Neural progenitor cell (in vitro differentiated cells): ENCODE data around the gene KMT2C. TPM values are rescaled to one million over a fixed set of nuclear protein-coding genes. Genes with fewer than 3 reads are reported as not detected.

Source experiments
- DNase-seq: peaks from one replicate; pipeline ENCODE4 v3.0.0-alpha.2; 2016; ENCODE audit warnings: low spot score
- H2AFZ ChIP-seq: fragments of 200-600 bp; sonication (generic); replicated peaks from 2 replicates; pipeline ENCODE4 v1.6.1; 2016; ENCODE audit warnings: antibody characterized with exemption
- H3F3A ChIP-seq: fragments of 200-600 bp; sonication (generic); 2 replicates; pipeline ENCODE4 v1.6.1; 2016; ENCODE audit warnings: antibody characterized with exemption, low read depth
- H3K27ac ChIP-seq: fragments of 200-600 bp; sonication (generic); 2 replicates; pipeline ENCODE4 v1.5.1; 2016; ENCODE audit warnings: mild to moderate bottlenecking
- H3K27me3 ChIP-seq: fragments of 200-600 bp; sonication (generic); 2 replicates; pipeline ENCODE4 v1.6.1; 2016; ENCODE audit warnings: mild to moderate bottlenecking, moderate library complexity
- H3K36me3 ChIP-seq: fragments of 200-600 bp; sonication (generic); 2 replicates; pipeline ENCODE4 v1.5.1; 2016
- H3K4me1 ChIP-seq: fragments of 200-600 bp; sonication (generic); 2 replicates; pipeline ENCODE4 v1.6.1; 2016; ENCODE audit warnings: mixed run types
- H3K4me2 ChIP-seq: fragments of 200-600 bp; sonication (generic); 2 replicates; pipeline ENCODE4 v1.6.1; 2016
- H3K4me3 ChIP-seq: fragments of 200-600 bp; sonication (generic); 2 replicates; pipeline ENCODE4 v1.5.1; 2016
- H3K79me2 ChIP-seq: fragments of 200-600 bp; sonication (generic); 2 replicates; pipeline ENCODE4 v1.6.1; 2016; ENCODE audit warnings: low read depth
- H3K9ac ChIP-seq: fragments of 200-600 bp; sonication (generic); 2 replicates; pipeline ENCODE4 v1.6.1; 2016
- H3K9me3 ChIP-seq: fragments of 200-600 bp; sonication (generic); 2 replicates; pipeline ENCODE4 v1.5.1; 2016; ENCODE audit warnings: low read depth
- H4K20me1 ChIP-seq: fragments of 200-600 bp; sonication (generic); 2 replicates; pipeline ENCODE4 v1.6.1; 2016; ENCODE audit warnings: low read depth
- H3K27ac Mint-ChIP-seq: 3 replicates; pipeline ENCODE4 v1.8.0; 2021; ENCODE audit warnings: mixed read lengths
- H3K27me3 Mint-ChIP-seq: 2 replicates; pipeline ENCODE4 v1.8.0; 2022; ENCODE audit warnings: low read depth, mild to moderate bottlenecking, inconsistent platforms, moderate library complexity, mixed read lengths; ENCODE audit not compliant: insufficient read depth
- H3K36me3 Mint-ChIP-seq: 3 replicates; pipeline ENCODE4 v1.8.0; 2021; ENCODE audit warnings: mixed read lengths
- H3K4me1 Mint-ChIP-seq: 3 replicates; pipeline ENCODE4 v1.8.0; 2021; ENCODE audit warnings: mixed read lengths
- H3K4me3 Mint-ChIP-seq: 3 replicates; pipeline ENCODE4 v1.8.0; 2021; ENCODE audit warnings: mild to moderate bottlenecking, moderate library complexity, mixed read lengths
- H3K9me3 Mint-ChIP-seq: 3 replicates; pipeline ENCODE4 v1.8.0; 2020; ENCODE audit warnings: mixed read lengths
- EZH2 ChIP-seq: fragments of 200-600 bp; sonication (generic); IDR thresholded peaks from 2 replicates; pipeline ENCODE4 v1.6.1; 2017; ENCODE audit warnings: antibody characterized with exemption, mild to moderate bottlenecking, moderate library complexity
- EZH2phosphoT487 ChIP-seq: fragments of 200-600 bp; sonication (generic); IDR thresholded peaks from 2 replicates; pipeline ENCODE4 v1.6.1; 2017; ENCODE audit warnings: antibody characterized with exemption
- total RNA-seq: library from RNA; depleted of rRNA; stranded (reverse); fragments of >200 nt; gene quantifications from 2 replicates; pipeline ENCODE4 v1.2.3, GENCODE V29; 2015; ENCODE audit warnings: low replicate concordance
- TF ChIP-seq, protein P1 (sequence below): fragments of 200-600 bp; sonication (generic); IDR thresholded peaks from 2 replicates; pipeline ENCODE4 v1.5.1; 2017; ENCODE audit warnings: antibody characterized with exemption, mild to moderate bottlenecking

Gene KMT2C
- total RNA-seq, 1 donor from 2014 or later = 26.4 TPM

DNA sequence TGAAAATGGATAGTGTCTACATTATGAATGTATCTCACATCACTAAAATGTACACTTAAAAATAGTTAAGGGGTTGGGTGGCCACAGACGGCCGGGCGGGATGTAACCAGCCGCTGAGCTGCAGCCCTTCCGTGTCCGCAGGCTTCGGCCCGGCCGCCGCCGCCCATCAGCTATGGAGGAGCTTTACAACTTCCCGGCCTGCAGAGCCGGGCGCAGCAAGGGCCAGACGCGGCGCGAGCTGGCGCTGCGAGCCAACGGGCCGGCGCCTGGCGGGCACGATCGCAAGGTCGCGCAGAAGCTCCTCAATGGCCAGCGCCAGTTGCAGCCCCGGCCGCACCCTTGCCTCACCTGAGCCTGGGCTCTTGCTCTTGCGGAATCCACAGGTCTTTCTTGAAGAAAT, 69.1 kb downstream of the KMT2C start:
- peaks cover 38% of the 10 kb centered on the region for H3K4me1 ChIP-seq
- no peak overlapping the region for H3K4me2 ChIP-seq
- no peak overlapping the region for H3K4me3 Mint-ChIP-seq
- H3K9me3 ChIP-seq = no peaks in the 10 kb centered on the region
- no peak overlapping the region for H3K27ac ChIP-seq
- H3K36me3 Mint-ChIP-seq = peaks cover 17% of the 10 kb centered on the region
- no peak overlapping the region for H3K9ac ChIP-seq
- peaks cover 16% of the 10 kb centered on the region for H3F3A ChIP-seq
- H2AFZ ChIP-seq = no peak overlapping the region
- H3K27me3 ChIP-seq = no peaks in the 10 kb centered on the region
- H3K27me3 Mint-ChIP-seq = peaks cover 7% of the 10 kb centered on the region
- H4K20me1 ChIP-seq = peaks cover 64% of the 10 kb centered on the region
- peaks cover 9% of the 10 kb centered on the region for H3K4me1 Mint-ChIP-seq
- no peak overlapping the region for H3K4me3 ChIP-seq
- no peak for DNase-seq
- peaks cover 100% of the 10 kb centered on the region for H3K79me2 ChIP-seq
- TF ChIP-seq, protein P1, sequence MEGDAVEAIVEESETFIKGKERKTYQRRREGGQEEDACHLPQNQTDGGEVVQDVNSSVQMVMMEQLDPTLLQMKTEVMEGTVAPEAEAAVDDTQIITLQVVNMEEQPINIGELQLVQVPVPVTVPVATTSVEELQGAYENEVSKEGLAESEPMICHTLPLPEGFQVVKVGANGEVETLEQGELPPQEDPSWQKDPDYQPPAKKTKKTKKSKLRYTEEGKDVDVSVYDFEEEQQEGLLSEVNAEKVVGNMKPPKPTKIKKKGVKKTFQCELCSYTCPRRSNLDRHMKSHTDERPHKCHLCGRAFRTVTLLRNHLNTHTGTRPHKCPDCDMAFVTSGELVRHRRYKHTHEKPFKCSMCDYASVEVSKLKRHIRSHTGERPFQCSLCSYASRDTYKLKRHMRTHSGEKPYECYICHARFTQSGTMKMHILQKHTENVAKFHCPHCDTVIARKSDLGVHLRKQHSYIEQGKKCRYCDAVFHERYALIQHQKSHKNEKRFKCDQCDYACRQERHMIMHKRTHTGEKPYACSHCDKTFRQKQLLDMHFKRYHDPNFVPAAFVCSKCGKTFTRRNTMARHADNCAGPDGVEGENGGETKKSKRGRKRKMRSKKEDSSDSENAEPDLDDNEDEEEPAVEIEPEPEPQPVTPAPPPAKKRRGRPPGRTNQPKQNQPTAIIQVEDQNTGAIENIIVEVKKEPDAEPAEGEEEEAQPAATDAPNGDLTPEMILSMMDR = no peak
- TF ChIP-seq EZH2 (no peak), EZH2phosphoT487 (no peak)
- H3K27ac Mint-ChIP-seq = no peak overlapping the region
- H3K36me3 ChIP-seq = no peaks in the 10 kb centered on the region
- peaks cover 8% of the 10 kb centered on the region for H3K9me3 Mint-ChIP-seq

DNA sequence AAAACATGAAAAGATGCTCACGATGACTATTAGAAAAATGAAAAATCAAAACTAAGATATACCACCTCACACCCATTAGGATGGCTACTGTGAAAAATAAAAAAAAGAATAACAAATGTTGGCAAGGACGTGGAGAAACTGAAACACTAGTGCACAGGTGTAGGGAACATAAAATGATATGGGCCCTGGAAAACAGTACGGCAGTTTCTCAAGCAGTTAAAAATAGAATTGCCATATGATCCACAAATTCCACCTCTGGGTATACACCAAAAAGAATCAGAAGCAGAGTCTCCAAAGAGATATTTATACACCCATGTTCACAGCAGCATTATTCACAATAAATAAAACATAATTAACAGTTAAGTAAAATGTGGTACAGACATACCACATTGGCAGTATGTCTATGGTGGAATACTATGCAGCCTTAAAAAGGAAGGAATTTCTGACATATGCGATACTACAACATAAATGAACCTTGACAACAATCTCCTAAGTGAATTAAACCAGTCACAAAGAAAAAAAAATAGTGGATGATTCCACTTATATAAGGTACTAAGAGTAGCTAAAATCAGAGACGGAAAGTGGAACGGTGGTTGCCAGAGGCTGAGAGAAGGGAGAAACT, 69.7 kb downstream of the KMT2C start:
- Histone ChIP-seq H3K4me2 (no peak overlapping the region), H3K27ac (no peak overlapping the region), H2AFZ (no peak overlapping the region), H3K79me2 (peaks cover 100% of the 10 kb centered on the region), H3K9me3 (no peaks in the 10 kb centered on the region), H3F3A (peaks cover 16% of the 10 kb centered on the region), H3K27me3 (no peaks in the 10 kb centered on the region), H3K36me3 (no peaks in the 10 kb centered on the region), H3K9ac (no peak overlapping the region), H3K4me1 (peaks cover 38% of the 10 kb centered on the region), H3K4me3 (no peak overlapping the region), H4K20me1 (peaks cover 64% of the 10 kb centered on the region)
- Mint-ChIP-seq H3K9me3 (peaks cover 5% of the 10 kb centered on the region), H3K4me1 (peaks cover 9% of the 10 kb centered on the region), H3K27me3 (peaks cover 6% of the 10 kb centered on the region), H3K27ac (no peak overlapping the region), H3K4me3 (no peak overlapping the region), H3K36me3 (peaks cover 17% of the 10 kb centered on the region)
- no peak for DNase-seq
- no peak for TF ChIP-seq EZH2
- TF ChIP-seq EZH2phosphoT487 = no peak
- TF ChIP-seq, protein P1 = no peak

DNA sequence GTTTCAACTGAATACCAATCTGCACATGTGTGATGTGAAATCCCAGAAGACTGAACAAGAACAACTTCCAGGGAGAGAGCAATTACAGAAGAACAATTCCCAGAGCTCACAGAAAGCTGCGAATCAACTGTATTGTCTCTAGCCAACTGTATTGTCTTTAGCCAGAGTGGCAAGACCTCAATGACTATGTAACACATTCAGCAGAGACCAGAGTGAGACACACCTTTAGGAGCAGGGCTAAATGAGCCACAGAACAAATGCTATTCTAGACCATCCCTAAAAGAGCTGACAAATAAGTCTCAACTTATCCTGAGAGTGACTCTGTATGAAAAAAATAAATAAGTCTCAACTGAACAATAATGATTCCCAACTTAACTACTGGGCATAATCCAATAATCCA, 72.0 kb downstream of the KMT2C start:
- H2AFZ ChIP-seq = no peak overlapping the region
- peaks cover 59% of the 10 kb centered on the region for H4K20me1 ChIP-seq
- H3K4me1 ChIP-seq = peaks cover 23% of the 10 kb centered on the region
- H3K27ac ChIP-seq = peak overlapping the region; percentile 21
- no peak overlapping the region for H3K9ac ChIP-seq
- peaks cover 9% of the 10 kb centered on the region for H3K4me1 Mint-ChIP-seq
- DNase-seq = peak; percentile 27
- peaks cover 5% of the 10 kb centered on the region for H3K36me3 ChIP-seq
- no peaks in the 10 kb centered on the region for H3K27me3 ChIP-seq
- H3K4me2 ChIP-seq = peak overlapping the region; percentile 33
- H3K9me3 Mint-ChIP-seq = peaks cover 2% of the 10 kb centered on the region
- H3K4me3 ChIP-seq = no peak overlapping the region
- no peak overlapping the region for H3K27ac Mint-ChIP-seq
- no peak overlapping the region for H3K4me3 Mint-ChIP-seq
- H3K36me3 Mint-ChIP-seq = peaks cover 13% of the 10 kb centered on the region
- H3F3A ChIP-seq = peaks cover 12% of the 10 kb centered on the region
- H3K9me3 ChIP-seq = no peaks in the 10 kb centered on the region
- peaks cover 98% of the 10 kb centered on the region for H3K79me2 ChIP-seq
- TF ChIP-seq, protein P1 = no peak
- TF ChIP-seq EZH2phosphoT487 (no peak), EZH2 (no peak)
- H3K27me3 Mint-ChIP-seq = peaks cover 3% of the 10 kb centered on the region
